ENCODE measurements around the gene LRRK2.

DNA sequence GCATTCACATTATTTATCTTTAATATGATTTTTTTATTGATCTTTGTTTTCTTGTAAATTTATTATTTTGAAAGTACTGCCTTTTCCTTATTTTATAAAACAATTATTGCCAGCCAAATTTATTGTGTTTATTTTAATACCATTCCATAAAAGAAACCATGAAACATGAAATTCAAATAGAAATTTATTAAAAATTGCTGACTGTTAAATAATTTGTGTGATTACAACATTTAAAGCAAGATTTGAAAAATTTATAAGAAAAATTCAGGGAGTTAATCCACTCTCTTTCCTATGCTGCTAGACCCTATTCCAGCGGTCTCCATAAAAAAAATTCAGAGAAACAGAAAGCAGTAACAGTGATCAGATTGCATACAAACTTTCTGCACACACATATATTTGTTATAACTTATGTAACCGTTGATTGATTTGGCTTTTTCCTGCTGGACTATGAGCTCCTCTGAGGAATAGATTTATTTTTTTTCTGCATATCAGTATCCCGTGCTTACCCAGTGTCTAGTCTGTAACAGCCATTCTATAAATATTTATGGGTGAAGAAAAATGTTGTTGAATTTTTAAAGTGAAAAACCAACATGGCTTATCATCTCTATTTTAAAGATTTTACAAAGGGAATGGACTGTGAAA, 68.1 kb downstream of the LRRK2 start:
- TF ChIP-seq, protein P1, sequence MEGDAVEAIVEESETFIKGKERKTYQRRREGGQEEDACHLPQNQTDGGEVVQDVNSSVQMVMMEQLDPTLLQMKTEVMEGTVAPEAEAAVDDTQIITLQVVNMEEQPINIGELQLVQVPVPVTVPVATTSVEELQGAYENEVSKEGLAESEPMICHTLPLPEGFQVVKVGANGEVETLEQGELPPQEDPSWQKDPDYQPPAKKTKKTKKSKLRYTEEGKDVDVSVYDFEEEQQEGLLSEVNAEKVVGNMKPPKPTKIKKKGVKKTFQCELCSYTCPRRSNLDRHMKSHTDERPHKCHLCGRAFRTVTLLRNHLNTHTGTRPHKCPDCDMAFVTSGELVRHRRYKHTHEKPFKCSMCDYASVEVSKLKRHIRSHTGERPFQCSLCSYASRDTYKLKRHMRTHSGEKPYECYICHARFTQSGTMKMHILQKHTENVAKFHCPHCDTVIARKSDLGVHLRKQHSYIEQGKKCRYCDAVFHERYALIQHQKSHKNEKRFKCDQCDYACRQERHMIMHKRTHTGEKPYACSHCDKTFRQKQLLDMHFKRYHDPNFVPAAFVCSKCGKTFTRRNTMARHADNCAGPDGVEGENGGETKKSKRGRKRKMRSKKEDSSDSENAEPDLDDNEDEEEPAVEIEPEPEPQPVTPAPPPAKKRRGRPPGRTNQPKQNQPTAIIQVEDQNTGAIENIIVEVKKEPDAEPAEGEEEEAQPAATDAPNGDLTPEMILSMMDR (conservative IDR thresholded peaks at IDR 0.05; ENCODE audit: low read depth in 2 of 2), result no peak
- TF ChIP-seq EZH2phosphoT487 (IDR thresholded peaks at IDR 0.05; ENCODE audit: unreplicated experiment) (no peak), ZNF114 (CRISPR knock-in tag; IDR thresholded peaks at IDR 0.05) (no peak), NANOG (IDR thresholded peaks at IDR 0.05; ENCODE audit: borderline replicate concordance) (no peak), POLR2AphosphoS5 (IDR thresholded peaks at IDR 0.05; ENCODE audit: low read depth) (no peak), CREB1 (CRISPR knock-in tag; IDR thresholded peaks at IDR 0.05; ENCODE audit: low read depth) (no peak)

Measured in GM23338 (cell line).